ENCODE measurements around the gene ETV6. TPM values are rescaled to one million over a fixed set of nuclear protein-coding genes. Genes with fewer than 3 reads are reported as not detected.

ETV6 gene
- polyA plus RNA-seq, 2 of the 4 experiments (the other 2 are of a cell fraction): 4.0 to 7.0 TPM

DNA sequence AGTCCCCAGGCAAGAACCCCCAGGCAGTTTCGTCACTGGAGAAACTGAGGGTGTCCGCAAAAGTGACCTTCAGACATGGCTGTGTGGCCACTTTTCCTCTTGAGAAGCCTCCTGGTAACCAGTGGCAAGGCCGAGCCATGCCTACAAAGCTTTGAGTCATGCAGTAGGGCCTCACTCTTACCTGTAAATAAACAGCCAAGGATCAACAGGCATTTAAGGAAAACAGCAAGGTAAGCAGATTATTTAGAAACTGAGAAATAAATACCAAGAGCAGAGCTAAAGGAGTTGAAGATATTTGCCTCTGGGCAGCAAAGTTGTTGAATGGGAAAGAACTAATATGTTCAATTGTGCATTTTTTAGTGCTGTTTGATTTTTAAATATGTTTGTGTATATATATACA lies 280.2 kb downstream of the ETV6 start:
- Histone ChIP-seq H3K4me2 (no peak overlapping the region), H3K27ac (no peak overlapping the region), H3K4me1 (no peaks in the 10 kb centered on the region), H3K9me3 (0 out of 3 replicates have a peak, but pooled peaks cover 3% of the 10 kb centered on the region), H3K4me3 (no peak overlapping the region)
- TF ChIP-seq MAFK (IDR thresholded peaks at IDR 0.05; ENCODE audit: partially characterized antibody) (peak; percentile 92), CHD4 (IDR thresholded peaks at IDR 0.05; ENCODE audit: borderline replicate concordance) (no peak)
- ATAC-seq: no peak
- POLR2A ChIA-PET: no interaction called here
- CTCF ChIA-PET: no interaction called here
- DNase-seq (ENCODE audit: low read depth in 1 of 2, low spot score in 1 of 2): no peak
- no peak for FAIRE-seq
- 62% methylated on average over 3 of the region's 3 CpGs for WGBS (ENCODE audit: missing lambda C conversion rate)

DNA sequence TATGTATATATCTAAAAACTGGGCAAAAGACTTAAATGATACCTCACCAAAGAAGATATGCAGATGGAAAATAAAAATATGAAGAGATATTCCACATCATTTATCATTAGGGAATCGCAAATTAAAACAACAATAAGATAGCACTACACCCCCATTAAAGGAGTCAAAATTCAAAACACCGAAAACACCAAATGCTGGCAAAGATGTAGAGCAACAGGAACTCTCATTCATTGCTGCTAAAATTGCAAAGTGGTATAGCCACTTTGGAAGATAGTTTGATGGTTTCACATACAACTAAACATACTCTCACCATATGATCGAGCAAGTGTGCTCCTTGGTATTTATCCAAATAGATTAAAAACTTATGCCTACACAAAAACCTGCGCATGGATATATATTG lies 289.7 kb downstream of the ETV6 start:
- no peaks in the 10 kb centered on the region for H3K4me1 ChIP-seq
- H3K27ac ChIP-seq: no peak overlapping the region
- no peak for DNase-seq (ENCODE audit: low read depth in 1 of 2, low spot score in 1 of 2)
- H3K4me2 ChIP-seq: no peak overlapping the region
- TF ChIP-seq, protein P1, sequence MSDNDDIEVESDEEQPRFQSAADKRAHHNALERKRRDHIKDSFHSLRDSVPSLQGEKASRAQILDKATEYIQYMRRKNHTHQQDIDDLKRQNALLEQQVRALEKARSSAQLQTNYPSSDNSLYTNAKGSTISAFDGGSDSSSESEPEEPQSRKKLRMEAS (IDR thresholded peaks at IDR 0.05): no peak
- TF ChIP-seq GATA3 (IDR thresholded peaks at IDR 0.05; ENCODE audit: borderline replicate concordance) (no peak), CHD4 (IDR thresholded peaks at IDR 0.05; ENCODE audit: borderline replicate concordance) (no peak), RAD21 (conservative IDR thresholded peaks at IDR 0.05 in 1 of 2, IDR thresholded peaks at IDR 0.05 in 1 of 2) (no peak), JUNB (IDR thresholded peaks at IDR 0.05) (no peak), POLR2AphosphoS2 (conservative IDR thresholded peaks at IDR 0.05; ENCODE audit: low read length) (no peak), TP53 (CRISPR knock-in tag; IDR thresholded peaks at IDR 0.05) (no peak)
- TF ChIP-seq, protein P2, sequence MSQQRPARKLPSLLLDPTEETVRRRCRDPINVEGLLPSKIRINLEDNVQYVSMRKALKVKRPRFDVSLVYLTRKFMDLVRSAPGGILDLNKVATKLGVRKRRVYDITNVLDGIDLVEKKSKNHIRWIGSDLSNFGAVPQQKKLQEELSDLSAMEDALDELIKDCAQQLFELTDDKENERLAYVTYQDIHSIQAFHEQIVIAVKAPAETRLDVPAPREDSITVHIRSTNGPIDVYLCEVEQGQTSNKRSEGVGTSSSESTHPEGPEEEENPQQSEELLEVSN (IDR thresholded peaks at IDR 0.05; ENCODE audit: borderline replicate concordance, low read depth): no peak
- no peak for ATAC-seq
- WGBS (ENCODE audit: missing lambda C conversion rate): 46% methylated on average over 4 of the region's 4 CpGs
- POLR2A ChIA-PET: no interaction called here
- H3K9me3 ChIP-seq: no peaks in the 10 kb centered on the region
- H3K4me3 ChIP-seq: no peak overlapping the region
- FAIRE-seq: no peak
- CTCF ChIA-PET: no interaction called here

DNA sequence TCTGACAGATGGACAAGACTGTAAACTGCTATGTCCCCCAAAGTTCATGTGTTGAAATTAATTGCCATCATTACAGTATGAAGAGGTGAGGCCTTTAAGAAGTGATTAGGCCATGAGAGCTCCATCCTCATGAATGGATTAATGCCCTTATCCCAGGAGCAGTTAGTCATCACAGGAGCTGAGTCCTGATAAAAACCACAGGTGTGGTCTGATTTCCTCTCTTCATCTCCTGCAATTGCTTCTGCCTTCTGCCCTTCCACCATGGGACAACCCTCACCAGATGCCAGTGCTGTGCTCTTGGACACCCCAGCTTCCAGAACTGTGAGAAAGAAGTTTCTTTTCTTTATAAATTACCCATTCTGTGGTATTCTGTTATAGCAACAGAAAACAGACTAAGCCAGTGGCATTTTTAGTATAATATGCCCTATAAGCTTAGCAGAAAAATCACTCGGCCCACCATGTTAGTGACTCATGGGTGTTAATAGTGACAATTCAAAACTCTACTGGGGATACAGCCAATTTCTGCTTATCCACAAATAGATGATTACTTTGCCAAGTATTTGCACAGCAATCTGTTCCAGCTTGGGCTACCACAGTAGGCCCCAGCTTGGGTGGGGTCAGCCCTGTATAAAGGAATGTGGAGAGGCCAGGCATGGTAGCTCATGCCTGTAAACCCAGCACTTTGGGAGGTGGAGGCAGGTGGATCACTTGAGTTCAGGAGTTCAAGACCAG lies 292.3 kb downstream of the ETV6 start:
- POLR2A ChIA-PET: no interaction called here
- H3K27ac ChIP-seq: no peak overlapping the region
- H3K4me2 ChIP-seq: no peak overlapping the region

More for the DNA sequence above, 292.3 kb downstream of the ETV6 start:
- H3K4me3 ChIP-seq: no peak overlapping the region
- TF ChIP-seq NPAS2 (CRISPR knock-in tag; IDR thresholded peaks at IDR 0.05; ENCODE audit: borderline replicate concordance): no peak
- no peak for TF ChIP-seq HOXB5 (CRISPR knock-in tag; IDR thresholded peaks at IDR 0.05)
- no peak for TF ChIP-seq FOSB (CRISPR knock-in tag; IDR thresholded peaks at IDR 0.05)
- TF ChIP-seq TP53 (CRISPR knock-in tag; IDR thresholded peaks at IDR 0.05): no peak
- TF ChIP-seq, protein P3, sequence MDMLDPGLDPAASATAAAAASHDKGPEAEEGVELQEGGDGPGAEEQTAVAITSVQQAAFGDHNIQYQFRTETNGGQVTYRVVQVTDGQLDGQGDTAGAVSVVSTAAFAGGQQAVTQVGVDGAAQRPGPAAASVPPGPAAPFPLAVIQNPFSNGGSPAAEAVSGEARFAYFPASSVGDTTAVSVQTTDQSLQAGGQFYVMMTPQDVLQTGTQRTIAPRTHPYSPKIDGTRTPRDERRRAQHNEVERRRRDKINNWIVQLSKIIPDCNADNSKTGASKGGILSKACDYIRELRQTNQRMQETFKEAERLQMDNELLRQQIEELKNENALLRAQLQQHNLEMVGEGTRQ (IDR thresholded peaks at IDR 0.05): no peak
- TF ChIP-seq RAD21 (conservative IDR thresholded peaks at IDR 0.05 in 1 of 2, IDR thresholded peaks at IDR 0.05 in 1 of 2): no peak
- TF ChIP-seq, protein P4, sequence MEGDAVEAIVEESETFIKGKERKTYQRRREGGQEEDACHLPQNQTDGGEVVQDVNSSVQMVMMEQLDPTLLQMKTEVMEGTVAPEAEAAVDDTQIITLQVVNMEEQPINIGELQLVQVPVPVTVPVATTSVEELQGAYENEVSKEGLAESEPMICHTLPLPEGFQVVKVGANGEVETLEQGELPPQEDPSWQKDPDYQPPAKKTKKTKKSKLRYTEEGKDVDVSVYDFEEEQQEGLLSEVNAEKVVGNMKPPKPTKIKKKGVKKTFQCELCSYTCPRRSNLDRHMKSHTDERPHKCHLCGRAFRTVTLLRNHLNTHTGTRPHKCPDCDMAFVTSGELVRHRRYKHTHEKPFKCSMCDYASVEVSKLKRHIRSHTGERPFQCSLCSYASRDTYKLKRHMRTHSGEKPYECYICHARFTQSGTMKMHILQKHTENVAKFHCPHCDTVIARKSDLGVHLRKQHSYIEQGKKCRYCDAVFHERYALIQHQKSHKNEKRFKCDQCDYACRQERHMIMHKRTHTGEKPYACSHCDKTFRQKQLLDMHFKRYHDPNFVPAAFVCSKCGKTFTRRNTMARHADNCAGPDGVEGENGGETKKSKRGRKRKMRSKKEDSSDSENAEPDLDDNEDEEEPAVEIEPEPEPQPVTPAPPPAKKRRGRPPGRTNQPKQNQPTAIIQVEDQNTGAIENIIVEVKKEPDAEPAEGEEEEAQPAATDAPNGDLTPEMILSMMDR (IDR thresholded peaks at IDR 0.05): no peak
- TF ChIP-seq MAZ (IDR thresholded peaks at IDR 0.05; ENCODE audit: borderline replicate concordance, low read depth, low read length): no peak
- no peak for TF ChIP-seq PHF8 (IDR thresholded peaks at IDR 0.05; ENCODE audit: borderline replicate concordance, low read depth)
- TF ChIP-seq HEYL (CRISPR knock-in tag; IDR thresholded peaks at IDR 0.05): no peak
- TF ChIP-seq MAFK (IDR thresholded peaks at IDR 0.05; ENCODE audit: partially characterized antibody): no peak
- TF ChIP-seq, protein P5, sequence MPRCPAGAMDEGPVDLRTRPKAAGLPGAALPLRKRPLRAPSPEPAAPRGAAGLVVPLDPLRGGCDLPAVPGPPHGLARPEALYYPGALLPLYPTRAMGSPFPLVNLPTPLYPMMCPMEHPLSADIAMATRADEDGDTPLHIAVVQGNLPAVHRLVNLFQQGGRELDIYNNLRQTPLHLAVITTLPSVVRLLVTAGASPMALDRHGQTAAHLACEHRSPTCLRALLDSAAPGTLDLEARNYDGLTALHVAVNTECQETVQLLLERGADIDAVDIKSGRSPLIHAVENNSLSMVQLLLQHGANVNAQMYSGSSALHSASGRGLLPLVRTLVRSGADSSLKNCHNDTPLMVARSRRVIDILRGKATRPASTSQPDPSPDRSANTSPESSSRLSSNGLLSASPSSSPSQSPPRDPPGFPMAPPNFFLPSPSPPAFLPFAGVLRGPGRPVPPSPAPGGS (IDR thresholded peaks at IDR 0.05): no peak
- no peak for TF ChIP-seq MYC (IDR thresholded peaks at IDR 0.05; ENCODE audit: borderline replicate concordance, low read length)
- TF ChIP-seq RFX5 (IDR thresholded peaks at IDR 0.05): no peak
- 76% methylated on average over 1 of the region's 1 CpG for WGBS (ENCODE audit: missing lambda C conversion rate)
- H3K4me1 ChIP-seq: no peaks in the 10 kb centered on the region
- DNase-seq (ENCODE audit: low read depth in 1 of 2, low spot score in 1 of 2): no peak
- no peak for ATAC-seq
- FAIRE-seq: no peak
- CTCF ChIA-PET: no interaction called here
- H3K9me3 ChIP-seq: no peaks in the 10 kb centered on the region

Measured in A549 (cell line).